HT-29 (cell line): ENCODE measurements around the gene SHOX. TPM values are rescaled to one million over a fixed set of nuclear protein-coding genes. Genes with fewer than 3 reads are reported as not detected.
"Not testable (repeated sequence)": the region's sequence is repeated elsewhere in the genome, so short reads cannot be mapped to it uniquely, and the experiment has no call there.

Source experiments
- DNase-seq: peaks from one replicate; pipeline ENCODE4 v3.0.0-alpha.2; 2015; ENCODE audit warnings: low spot score
- total RNA-seq: library from RNA; depleted of rRNA; stranded (reverse); fragments of >200 nt; shearing (Covaris generic); gene quantifications from 2 replicates; pipeline ENCODE4 v1.2.3, GENCODE V29; 2014

SHOX gene
- total RNA-seq, 1 experiment from 2014 or later: not detected

- DNase-seq: no peak
Measured at GRCh38 chrX:636981-637659, 6.5 kb downstream of the SHOX start.

DNA sequence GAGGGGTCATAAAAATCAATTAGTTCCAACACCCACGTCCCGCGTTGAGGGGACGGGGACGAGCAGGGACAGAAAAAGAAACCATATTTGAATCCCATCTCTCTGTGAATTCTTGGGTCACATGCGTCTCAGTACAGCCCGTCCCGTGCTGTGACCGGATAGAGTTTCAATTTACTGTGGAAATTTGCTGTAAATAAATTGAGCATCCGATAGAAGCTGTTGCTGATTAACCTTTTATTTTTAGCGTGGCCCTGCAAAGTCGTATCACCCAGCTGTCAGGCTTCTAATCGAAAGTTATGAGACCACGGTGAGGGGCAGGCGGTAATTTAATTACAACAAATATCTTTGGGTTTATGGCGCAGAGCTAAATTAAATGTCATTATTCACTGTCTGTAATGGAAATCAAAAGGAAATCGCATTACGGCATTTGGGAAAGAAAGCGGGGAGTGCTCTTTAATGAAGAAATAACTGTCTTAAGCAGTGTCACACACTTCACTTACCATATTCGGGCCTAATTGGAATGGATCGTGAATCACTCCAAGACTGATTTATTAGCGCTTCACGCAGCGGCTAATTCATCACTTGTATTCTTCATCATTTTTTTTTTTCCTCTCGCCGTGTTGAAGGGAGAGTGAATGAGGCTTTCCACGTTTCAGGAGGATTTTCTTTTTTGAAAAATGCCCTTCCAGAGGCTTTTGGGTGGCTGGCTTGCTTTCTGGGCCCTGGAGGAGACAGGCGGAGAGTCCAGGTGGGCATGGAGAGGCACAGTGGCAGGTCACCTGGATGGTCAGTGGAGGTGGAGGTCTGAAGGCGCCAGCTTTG lies 7.3 kb downstream of the SHOX start:
- DNase-seq: no peak

- no peak for DNase-seq
Measured at GRCh38 chrX:638482-639131, 8.0 kb downstream of the SHOX start.

- no peak for DNase-seq
Measured at GRCh38 chrX:639151-639550, 8.6 kb downstream of the SHOX start.

- DNase-seq: no peak
Measured at GRCh38 chrX:640641-641040, 10.1 kb downstream of the SHOX start.

- no peak for DNase-seq
Measured at GRCh38 chrX:641671-642435, 11.3 kb downstream of the SHOX start.

GRCh38 chrX:642436-643240 lies 12.0 kb downstream of the SHOX start:
- no peak for DNase-seq

DNA sequence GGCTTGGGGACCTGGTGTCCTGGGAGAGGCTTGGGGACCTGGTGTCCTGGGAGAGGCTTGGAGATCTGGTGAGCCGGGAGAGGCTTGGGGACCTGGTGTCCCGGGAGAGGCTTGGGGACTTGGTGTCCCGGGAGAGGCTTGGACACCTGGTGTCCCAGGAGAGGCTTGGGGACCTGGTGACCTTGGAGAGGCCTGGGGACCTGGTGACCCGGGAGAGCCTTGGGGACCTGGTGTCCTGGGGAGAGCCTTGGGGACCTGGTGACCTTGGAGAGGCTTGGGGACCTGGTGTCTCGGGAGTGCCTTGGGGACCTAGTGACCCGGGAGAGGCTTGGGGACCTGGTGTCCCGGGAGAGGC lies 12.6 kb downstream of the SHOX start:
- no peak for DNase-seq

DNA sequence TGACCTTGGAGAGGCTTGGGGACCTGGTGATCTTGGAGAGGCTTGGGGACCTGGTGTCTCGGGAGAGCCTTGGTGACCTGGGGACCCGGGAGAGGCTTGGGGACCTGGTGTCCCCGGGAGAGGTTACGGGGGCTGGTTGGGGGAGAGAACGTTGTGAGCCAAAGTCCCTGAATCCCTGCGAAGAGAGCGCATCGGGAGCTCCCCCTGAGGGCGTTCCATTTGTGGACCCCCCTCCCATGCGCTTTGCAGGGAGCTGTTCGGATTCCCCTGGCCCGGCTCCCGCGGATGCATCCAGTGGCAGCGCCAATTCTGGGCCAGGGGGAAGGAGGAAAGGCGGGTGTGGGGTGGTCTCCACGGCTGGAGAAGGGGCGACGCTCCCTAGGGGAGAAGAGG lies 13.3 kb downstream of the SHOX start:
- DNase-seq: no peak

DNA sequence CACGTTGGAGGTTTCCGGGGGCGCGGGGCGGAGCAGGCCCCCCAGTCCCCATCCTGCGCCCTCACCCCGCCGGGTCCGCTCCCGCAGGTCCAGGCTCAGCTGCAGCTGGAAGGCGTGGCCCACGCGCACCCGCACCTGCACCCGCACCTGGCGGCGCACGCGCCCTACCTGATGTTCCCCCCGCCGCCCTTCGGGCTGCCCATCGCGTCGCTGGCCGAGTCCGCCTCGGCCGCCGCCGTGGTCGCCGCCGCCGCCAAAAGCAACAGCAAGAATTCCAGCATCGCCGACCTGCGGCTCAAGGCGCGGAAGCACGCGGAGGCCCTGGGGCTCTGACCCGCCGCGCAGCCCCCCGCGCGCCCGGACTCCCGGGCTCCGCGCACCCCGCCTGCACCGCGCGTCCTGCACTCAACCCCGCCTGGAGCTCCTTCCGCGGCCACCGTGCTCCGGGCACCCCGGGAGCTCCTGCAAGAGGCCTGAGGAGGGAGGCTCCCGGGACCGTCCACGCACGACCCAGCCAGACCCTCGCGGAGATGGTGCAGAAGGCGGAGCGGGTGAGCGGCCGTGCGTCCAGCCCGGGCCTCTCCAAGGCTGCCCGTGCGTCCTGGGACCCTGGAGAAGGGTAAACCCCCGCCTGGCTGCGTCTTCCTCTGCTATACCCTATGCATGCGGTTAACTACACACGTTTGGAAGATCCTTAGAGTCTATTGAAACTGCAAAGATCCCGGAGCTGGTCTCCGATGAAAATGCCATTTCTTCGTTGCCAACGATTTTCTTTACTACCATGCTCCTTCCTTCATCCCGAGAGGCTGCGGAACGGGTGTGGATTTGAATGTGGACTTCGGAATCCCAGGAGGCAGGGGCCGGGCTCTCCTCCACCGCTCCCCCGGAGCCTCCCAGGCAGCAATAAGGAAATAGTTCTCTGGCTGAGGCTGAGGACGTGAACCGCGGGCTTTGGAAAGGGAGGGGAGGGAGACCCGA lies 14.0 kb downstream of the SHOX start:
- DNase-seq: no peak

DNA sequence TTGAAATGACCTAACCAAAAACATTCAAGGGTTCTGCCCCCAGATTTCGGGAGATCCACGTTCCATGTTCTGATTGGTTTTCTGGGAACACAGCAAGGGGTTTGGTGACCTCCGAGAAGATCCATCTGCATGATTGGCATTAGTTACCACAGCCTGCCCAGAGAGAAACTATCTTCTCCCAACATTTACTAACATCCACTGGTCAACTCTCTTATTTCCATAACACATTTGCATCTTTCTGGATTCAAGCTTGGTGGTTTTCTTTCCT lies 15.6 kb downstream of the SHOX start:
- no peak for DNase-seq

DNA sequence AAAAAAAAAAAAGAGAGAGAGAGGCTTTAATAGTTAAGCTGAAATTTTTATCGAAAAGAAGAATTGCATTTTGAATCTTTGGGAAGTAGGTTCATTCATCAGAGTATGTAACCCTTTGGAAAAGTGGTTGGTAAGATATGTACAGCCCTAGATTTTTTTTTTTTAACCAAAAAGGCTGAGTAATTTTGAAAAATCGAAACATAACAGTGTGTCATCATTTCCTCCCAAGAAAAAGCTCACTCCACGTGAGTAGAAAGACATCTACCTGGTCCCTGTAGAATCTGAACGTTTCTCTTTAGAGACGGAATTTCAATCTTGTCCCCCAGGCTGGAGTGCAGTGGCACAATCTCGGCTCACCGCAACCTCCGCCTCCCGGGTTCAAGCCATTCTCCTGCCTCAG lies 16.2 kb downstream of the SHOX start:
- DNase-seq: no peak

- DNase-seq: no peak
Measured at GRCh38 chrX:649166-649565, 18.6 kb downstream of the SHOX start.

- no peak for DNase-seq
Measured at GRCh38 chrX:650324-650723, 19.7 kb downstream of the SHOX start.

- DNase-seq: no peak
Measured at GRCh38 chrX:650811-651210, 20.2 kb downstream of the SHOX start.

DNA sequence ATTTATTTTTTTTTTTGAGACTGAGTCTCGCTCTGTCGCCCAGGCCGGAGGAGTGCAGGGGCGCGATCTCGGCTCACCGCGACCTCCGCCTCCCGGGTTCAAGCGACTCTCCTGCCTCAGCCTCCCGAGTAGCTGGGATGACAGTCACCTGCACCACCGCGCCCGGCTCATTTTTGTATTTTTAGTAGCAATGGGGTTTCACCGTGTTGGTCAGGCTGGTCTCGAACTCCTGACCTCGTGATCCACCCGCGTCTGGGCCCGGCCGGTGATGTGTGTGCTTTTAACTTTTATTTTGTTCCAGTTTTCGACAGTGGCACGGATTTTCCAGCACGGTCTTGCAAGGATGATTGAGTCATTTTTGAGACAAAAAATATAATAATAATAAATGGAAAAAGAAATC lies 21.3 kb downstream of the SHOX start:
- DNase-seq: not testable (repeated sequence)

DNA sequence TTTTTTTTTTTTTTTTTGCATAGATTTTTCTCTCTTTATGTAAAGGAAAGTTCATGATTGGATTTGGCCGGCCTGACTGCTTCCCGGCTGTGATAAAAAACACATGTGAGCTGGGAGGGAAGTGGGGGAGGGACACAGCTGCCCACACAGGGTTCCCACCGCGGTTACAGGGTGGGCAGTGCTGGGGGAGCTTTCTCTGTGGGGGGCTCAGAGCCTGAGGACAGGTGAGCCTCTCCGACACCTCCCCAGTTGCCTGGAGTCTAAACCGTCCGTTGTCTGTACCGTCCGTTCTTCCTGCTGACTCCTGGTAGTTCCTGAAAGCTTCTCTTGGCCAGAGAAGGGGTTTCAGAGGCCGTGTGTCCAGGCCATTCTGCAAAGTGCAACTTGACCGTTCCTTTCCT lies 21.8 kb downstream of the SHOX start:
- no peak for DNase-seq

GRCh38 chrX:653306-653705 lies 22.7 kb downstream of the SHOX start:
- no peak for DNase-seq

DNA sequence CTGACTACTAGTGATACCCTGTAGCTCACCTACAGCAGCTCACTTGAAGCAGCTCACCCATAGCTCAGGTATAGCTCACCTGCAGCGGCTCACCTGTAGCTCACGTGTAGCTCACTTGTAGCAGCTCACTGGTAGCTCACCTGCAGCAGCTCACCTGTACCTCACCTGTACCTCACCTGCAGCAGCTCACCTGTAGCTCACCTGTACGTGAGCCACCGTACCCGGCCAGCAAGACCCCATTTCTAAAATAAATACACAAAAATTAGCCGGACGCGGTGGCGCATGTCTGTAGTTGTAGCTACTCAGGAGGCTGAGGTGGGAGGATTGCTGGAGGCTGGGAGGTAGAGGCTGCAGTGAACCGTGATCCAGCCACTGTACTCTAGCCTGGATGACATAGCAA lies 30.6 kb downstream of the SHOX start:
- no peak for DNase-seq

DNA sequence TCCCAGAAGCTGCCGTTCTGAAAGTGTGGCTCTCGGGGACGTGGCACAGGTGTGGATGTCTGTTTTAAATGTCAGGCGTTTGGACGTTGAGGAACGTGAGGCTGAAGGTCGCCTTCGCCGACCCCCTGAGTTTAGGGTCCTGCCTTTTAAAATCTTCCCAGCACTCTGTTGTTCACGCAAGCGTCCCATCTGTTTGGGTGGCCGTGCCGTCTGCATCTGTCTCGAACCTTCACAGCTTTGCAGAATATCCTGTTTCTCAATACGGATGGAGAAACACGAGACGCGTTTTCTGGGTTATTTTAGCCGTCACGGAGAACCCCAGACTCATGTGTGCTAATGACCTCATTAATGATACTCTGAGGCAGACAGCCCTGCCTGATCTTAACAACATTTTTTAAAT lies 31.5 kb downstream of the SHOX start:
- DNase-seq: no peak
